ENCODE measurements around the gene PNPLA8.
"Not testable (repeated sequence)": the region's sequence is repeated elsewhere in the genome, so short reads cannot be mapped to it uniquely, and the experiment has no call there.

PNPLA8 gene

DNA sequence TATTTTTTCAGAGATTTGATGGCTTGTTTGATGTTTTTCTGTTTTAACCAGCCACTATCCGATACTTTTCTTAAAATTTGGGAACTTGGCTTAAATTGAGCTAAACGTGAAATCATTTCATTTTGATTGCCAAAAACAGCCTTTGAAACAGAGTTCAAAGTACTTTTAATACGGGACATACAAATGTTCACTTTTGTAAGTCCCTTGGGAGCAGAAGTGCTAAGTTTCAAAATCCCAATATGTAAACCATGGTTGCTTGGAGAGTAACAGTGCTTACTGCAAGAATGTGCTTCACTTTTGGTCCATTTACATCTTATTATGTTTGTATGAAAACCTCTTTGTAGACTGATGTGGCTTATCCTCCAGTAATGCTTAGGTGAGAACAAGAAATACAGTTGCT lies 10.9 kb downstream of the PNPLA8 start:
- TF ChIP-seq, protein P1, sequence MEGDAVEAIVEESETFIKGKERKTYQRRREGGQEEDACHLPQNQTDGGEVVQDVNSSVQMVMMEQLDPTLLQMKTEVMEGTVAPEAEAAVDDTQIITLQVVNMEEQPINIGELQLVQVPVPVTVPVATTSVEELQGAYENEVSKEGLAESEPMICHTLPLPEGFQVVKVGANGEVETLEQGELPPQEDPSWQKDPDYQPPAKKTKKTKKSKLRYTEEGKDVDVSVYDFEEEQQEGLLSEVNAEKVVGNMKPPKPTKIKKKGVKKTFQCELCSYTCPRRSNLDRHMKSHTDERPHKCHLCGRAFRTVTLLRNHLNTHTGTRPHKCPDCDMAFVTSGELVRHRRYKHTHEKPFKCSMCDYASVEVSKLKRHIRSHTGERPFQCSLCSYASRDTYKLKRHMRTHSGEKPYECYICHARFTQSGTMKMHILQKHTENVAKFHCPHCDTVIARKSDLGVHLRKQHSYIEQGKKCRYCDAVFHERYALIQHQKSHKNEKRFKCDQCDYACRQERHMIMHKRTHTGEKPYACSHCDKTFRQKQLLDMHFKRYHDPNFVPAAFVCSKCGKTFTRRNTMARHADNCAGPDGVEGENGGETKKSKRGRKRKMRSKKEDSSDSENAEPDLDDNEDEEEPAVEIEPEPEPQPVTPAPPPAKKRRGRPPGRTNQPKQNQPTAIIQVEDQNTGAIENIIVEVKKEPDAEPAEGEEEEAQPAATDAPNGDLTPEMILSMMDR (IDR thresholded peaks at IDR 0.05; ENCODE audit: borderline replicate concordance, control extremely low read depth, extremely low read depth, insufficient read depth, missing control alignments) = no peak
- no peak for DNase-seq (ENCODE audit: low spot score)
- in situ Hi-C loops (cut with MboI; ENCODE audit: low sequenced_read_pairs, unreplicated experiment) = no loop called here

- no peak for DNase-seq (ENCODE audit: low spot score)
- in situ Hi-C loops (cut with MboI; ENCODE audit: low sequenced_read_pairs, unreplicated experiment) = no loop called here
- TF ChIP-seq, protein P1 (IDR thresholded peaks at IDR 0.05; ENCODE audit: borderline replicate concordance, control extremely low read depth, extremely low read depth, insufficient read depth, missing control alignments) = no peak
These were observed 14.0 kb downstream of the PNPLA8 start for GRCh38 chr7:108511939-108512338.

GRCh38 chr7:108504576-108504975 lies 21.4 kb downstream of the PNPLA8 start:
- in situ Hi-C loops (cut with MboI; ENCODE audit: low sequenced_read_pairs, unreplicated experiment); DNase-seq (ENCODE audit: low spot score): not testable (repeated sequence)

DNA sequence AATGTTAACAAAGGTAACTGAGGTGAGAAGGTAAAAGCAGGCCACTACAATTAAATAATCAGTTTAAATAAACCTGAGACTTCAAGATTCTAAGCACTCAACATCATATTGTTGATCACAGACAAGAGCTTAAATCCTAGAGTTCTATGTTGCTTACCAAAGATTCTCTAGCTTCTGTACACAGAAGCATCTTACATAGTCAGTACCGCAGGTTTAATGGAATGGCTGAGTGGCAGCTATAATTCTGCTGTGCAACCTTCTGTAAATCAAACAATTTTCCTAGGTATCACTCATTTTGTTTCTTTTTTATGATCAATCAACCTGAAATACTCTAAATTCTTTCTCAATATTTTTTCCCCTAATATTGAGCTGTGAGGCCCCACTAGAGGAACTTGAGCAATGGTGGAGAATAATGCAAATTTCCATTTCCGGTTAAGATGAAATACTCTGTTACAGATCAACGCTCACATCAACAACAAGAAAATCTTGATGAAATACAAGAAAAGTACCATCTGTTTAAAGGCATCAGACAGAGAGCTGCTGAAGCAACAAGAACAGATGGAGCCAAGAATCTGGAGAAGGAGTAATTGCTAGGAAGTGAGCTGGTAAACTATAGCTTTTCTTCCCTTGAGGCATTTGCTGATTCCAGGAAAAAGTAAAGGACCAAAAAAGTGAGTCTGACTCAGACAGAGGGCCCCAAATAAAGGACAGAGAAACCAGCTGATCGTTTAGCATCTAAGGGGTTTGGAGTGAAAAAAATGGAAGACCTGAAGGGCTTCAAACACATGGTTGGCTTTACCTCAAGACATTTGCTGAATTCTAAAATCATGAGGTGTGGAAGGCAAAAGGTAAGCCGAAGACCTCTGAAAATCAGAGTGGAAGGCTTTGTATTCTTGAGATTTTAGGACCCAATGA lies 22.6 kb downstream of the PNPLA8 start:
- DNase-seq (ENCODE audit: low spot score) = peak; percentile 36
- in situ Hi-C loops (cut with MboI; ENCODE audit: low sequenced_read_pairs, unreplicated experiment) = no loop called here

GRCh38 chr7:108499566-108499965 lies 26.4 kb downstream of the PNPLA8 start:
- no peak for DNase-seq (ENCODE audit: low spot score)
- TF ChIP-seq, protein P1 (IDR thresholded peaks at IDR 0.05; ENCODE audit: borderline replicate concordance, control extremely low read depth, extremely low read depth, insufficient read depth, missing control alignments) = no peak
- in situ Hi-C loops (cut with MboI; ENCODE audit: low sequenced_read_pairs, unreplicated experiment) = no loop called here

More for the DNA sequence above, 22.6 kb downstream of the PNPLA8 start:
- TF ChIP-seq, protein P1 (IDR thresholded peaks at IDR 0.05; ENCODE audit: borderline replicate concordance, control extremely low read depth, extremely low read depth, insufficient read depth, missing control alignments) = no peak

- no peak for DNase-seq (ENCODE audit: low spot score)
- in situ Hi-C loops (cut with MboI; ENCODE audit: low sequenced_read_pairs, unreplicated experiment) = no loop called here
- TF ChIP-seq, protein P1 (IDR thresholded peaks at IDR 0.05; ENCODE audit: borderline replicate concordance, control extremely low read depth, extremely low read depth, insufficient read depth, missing control alignments) = no peak
These were observed 27.5 kb downstream of the PNPLA8 start for GRCh38 chr7:108498481-108498880.

DNA sequence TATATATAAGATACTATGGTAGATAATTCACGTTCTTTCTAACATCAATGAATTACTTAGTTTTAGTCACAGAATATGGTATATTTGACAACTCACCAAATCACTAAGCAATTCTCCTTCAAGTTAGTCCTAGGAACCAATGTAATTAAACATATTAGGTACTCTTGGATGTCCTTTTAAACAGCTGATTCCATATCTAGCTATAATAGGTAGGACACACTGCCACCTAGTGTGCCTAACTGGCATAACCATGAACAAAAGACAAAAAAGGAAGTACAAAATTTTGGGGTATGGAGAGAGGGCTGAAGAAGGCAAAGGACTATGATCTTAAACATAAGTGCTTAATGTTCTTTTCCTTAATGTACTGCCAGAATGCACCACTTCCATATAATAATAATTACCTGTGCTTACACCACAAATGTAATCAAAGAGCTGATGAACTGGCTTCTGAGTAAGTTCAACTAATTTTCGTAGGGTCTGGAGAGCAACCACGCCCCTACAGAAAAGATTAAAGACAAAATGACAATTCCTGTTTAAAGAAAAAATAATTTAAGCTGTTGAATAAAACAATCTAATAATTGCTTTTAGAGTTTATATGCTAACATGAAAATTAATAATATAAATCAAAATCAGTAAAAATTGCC lies 28.7 kb downstream of the PNPLA8 start:
- peak; percentile 64 for DNase-seq (ENCODE audit: low spot score)
- in situ Hi-C loops (cut with MboI; ENCODE audit: low sequenced_read_pairs, unreplicated experiment) = no loop called here

More for the DNA sequence above, 28.7 kb downstream of the PNPLA8 start:
- TF ChIP-seq, protein P1 (IDR thresholded peaks at IDR 0.05; ENCODE audit: borderline replicate concordance, control extremely low read depth, extremely low read depth, insufficient read depth, missing control alignments) = peak; percentile 66
